Measurements from ENCODE around the gene CORO2B. TPM values are rescaled to one million over a fixed set of nuclear protein-coding genes. Genes with fewer than 3 reads are reported as not detected.
A peak's percentile ranks its signal among the peaks of the same experiment; 100 is the strongest.

The CORO2B gene
- total and polyA plus RNA-seq, 2 of the 4 experiments (the other 2 are of a cell fraction), result 9.3 to 39.3 TPM

DNA sequence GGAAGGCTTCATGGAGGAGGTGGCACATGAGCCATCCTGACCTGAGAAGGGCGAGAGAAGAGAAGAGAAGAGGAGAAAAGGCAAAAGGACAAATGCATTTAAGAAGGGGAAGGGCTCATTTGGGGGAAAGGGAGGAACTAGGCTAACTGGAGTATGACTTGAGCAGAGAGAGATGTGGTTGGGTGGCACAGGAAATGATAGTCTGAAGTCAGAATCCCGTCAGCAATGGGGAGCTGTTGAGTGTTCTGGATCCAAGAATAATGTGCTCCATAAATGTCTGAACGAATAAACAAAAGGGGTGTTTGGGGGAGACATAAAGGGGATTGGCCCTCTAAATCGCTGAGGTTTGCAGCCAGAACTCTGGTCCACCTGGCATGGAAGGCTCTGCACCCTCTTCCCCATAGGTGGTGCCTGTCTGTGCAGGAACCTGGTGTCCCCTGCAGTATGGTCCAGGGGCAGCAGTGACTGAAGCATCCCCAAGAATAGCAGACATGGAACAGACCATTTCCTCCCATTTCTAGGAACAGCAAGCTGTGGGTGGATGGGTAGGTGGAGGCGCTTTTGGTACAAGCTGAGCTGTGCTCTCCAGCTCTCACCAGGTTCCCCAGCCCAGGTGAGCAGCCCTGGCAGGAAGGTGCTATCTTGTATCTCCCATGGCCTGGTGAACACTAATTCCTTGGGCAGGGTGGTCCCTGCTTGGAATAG, 15.2 kb downstream of the CORO2B start:
- Histone ChIP-seq H3K79me1 (ENCODE audit: low read depth in 1 of 2, low read length in 2 of 2) (peaks cover 46 to 80% of the 10 kb centered on the region in 2 experiments), H2AK5ac (ENCODE audit: low read depth, low read length) (peak overlapping the region; percentile 36; the same call in 1 of the 2 replicates), H3K14ac (replicated peaks; ENCODE audit: low read depth, low read length) (0 out of 2 replicates have a peak overlapping the region, but pooled peaks have one; percentile 23), H3K27me3 (ENCODE audit: control insufficient read depth, insufficient read depth, low read length) (no peaks in the 10 kb centered on the region), H2BK15ac (ENCODE audit: low read depth, low read length) (no peak overlapping the region), H4K20me1 (ENCODE audit: insufficient read depth, low read length) (0 out of 2 replicates have a peak, but pooled peaks cover under 1% of the 10 kb centered on the region), H3K9ac (ENCODE audit: low read depth, low read length) (no peak overlapping the region), H3K36me3 (ENCODE audit: control insufficient read depth, insufficient read depth, low read length) (no peaks in the 10 kb centered on the region), H4K8ac (ENCODE audit: low read depth in 2 of 2, low read length in 2 of 2) (no peak overlapping the region), H2AFZ (replicated peaks; ENCODE audit: low read length, poor library complexity) (no peak overlapping the region), H2BK5ac (ENCODE audit: low read depth, low read length, poor library complexity, severe bottlenecking) (no peak overlapping the region), H3K18ac (ENCODE audit: low read depth, low read length) (no peak overlapping the region), H3K9me3 (ENCODE audit: control insufficient read depth, insufficient read depth, low read length) (no peaks in the 10 kb centered on the region), H4K5ac (ENCODE audit: low read depth, low read length) (no peak overlapping the region), H2BK20ac (ENCODE audit: low read depth, low read length) (no peak overlapping the region), H3K27ac (ENCODE audit: insufficient read depth, low read length) (no peak overlapping the region), H2BK120ac (ENCODE audit: low read depth, low read length) (no peak overlapping the region), H3K56ac (ENCODE audit: extremely low read depth, insufficient read depth, low read length) (no peak overlapping the region), H3K4me3 (ENCODE audit: insufficient read depth, low read depth, low read length) (no peak overlapping the region), H3K9me1 (ENCODE audit: insufficient read depth, low read length) (peaks cover 22% of the 10 kb centered on the region), H2AK9ac (replicated peaks; ENCODE audit: low read depth, low read length, poor library complexity) (no peak overlapping the region), H3K4me2 (ENCODE audit: low read depth, low read length) (no peak overlapping the region; the same call in 1 of the 2 replicates), H3K4me1 (ENCODE audit: control insufficient read depth, insufficient read depth, low read length) (peaks cover 23% of the 10 kb centered on the region), H3K4ac (ENCODE audit: low read depth, low read length) (peak overlapping the region; percentile 36; the same call in 1 of the 2 replicates), H4K91ac (ENCODE audit: insufficient read depth, low read depth, low read length) (no peak overlapping the region), H3K23ac (ENCODE audit: low read depth, low read length) (no peak overlapping the region)
- WGBS, 2 experiments (ENCODE audit: extremely low coverage in 2 of 2, insufficient read length in 1 of 2), result 80% methylated on average over 1 of the region's 5 CpGs; no CpG with 5 or more reads in 1 of the 2 experiments
- intact Hi-C loops (cut with micrococcal nuclease) (no loop called here), dilution Hi-C loops (cut with HindIII; ENCODE audit: low sequenced_read_pairs, unreplicated experiment) (no loop called here), in situ Hi-C loops (cut with MboI; ENCODE audit: low sequenced_read_pairs) (no loop called here)
- no TSS peak for BruUV-seq (replicated peaks)
- POLR2A ChIA-PET (ENCODE audit: unreplicated experiment), result no interaction called here
- CTCF ChIA-PET, result interaction anchor here (0.6 kb wide), 2 partner anchors 79 to 727 kb away, joined by 3 to 5 read pairs; no protein-coding TSS in a partner anchor
- DNase-seq, result no peak
- TF ChIP-seq RCOR1 (IDR thresholded peaks at IDR 0.05; ENCODE audit: insufficient replicate concordance, low read length) (no peak), RAD21 (IDR thresholded peaks at IDR 0.05; ENCODE audit: low read length) (no peak), POLR2A (IDR thresholded peaks at IDR 0.05; ENCODE audit: low read depth, low read length) (no peak), BHLHE40 (IDR thresholded peaks at IDR 0.05; ENCODE audit: low read depth, low read length) (no peak), SMC3 (IDR thresholded peaks at IDR 0.05; ENCODE audit: low read depth, low read length) (no peak), CHD1 (IDR thresholded peaks at IDR 0.05; ENCODE audit: low read depth, low read length) (no peak)
- TF ChIP-seq, protein P1, sequence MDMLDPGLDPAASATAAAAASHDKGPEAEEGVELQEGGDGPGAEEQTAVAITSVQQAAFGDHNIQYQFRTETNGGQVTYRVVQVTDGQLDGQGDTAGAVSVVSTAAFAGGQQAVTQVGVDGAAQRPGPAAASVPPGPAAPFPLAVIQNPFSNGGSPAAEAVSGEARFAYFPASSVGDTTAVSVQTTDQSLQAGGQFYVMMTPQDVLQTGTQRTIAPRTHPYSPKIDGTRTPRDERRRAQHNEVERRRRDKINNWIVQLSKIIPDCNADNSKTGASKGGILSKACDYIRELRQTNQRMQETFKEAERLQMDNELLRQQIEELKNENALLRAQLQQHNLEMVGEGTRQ (IDR thresholded peaks at IDR 0.05; ENCODE audit: low read depth, low read length), result no peak
- TF ChIP-seq, protein P2, sequence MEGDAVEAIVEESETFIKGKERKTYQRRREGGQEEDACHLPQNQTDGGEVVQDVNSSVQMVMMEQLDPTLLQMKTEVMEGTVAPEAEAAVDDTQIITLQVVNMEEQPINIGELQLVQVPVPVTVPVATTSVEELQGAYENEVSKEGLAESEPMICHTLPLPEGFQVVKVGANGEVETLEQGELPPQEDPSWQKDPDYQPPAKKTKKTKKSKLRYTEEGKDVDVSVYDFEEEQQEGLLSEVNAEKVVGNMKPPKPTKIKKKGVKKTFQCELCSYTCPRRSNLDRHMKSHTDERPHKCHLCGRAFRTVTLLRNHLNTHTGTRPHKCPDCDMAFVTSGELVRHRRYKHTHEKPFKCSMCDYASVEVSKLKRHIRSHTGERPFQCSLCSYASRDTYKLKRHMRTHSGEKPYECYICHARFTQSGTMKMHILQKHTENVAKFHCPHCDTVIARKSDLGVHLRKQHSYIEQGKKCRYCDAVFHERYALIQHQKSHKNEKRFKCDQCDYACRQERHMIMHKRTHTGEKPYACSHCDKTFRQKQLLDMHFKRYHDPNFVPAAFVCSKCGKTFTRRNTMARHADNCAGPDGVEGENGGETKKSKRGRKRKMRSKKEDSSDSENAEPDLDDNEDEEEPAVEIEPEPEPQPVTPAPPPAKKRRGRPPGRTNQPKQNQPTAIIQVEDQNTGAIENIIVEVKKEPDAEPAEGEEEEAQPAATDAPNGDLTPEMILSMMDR (conservative IDR thresholded peaks at IDR 0.05; ENCODE audit: low read depth, low read length), result no peak
- no peak for ATAC-seq (ENCODE audit: low read depth)
